T-cell (primary cell): Measurements from ENCODE around the gene TAPBP. TPM values are rescaled to one million over a fixed set of nuclear protein-coding genes. Genes with fewer than 3 reads are reported as not detected.
A peak's percentile ranks its signal among the peaks of the same experiment; 100 is the strongest.
"Not testable (repeated sequence)": the region's sequence is repeated elsewhere in the genome, so short reads cannot be mapped to it uniquely, and the experiment has no call there.

Experiments used
- ATAC-seq, 4 experiments: fragments of 200-7000 bp in 3 of 4; fragments of 150-1000 bp in 1 of 4; cut with Tn5 transposase; replicated peaks in 1 of 4; 1 replicate in 3 of 4; 2 replicates in 1 of 4; pipeline ENCODE4 v1.10.0; 2021; ENCODE audit warnings: moderate library complexity in 3 of 4, mild to moderate bottlenecking in 2 of 4, moderate number of reproducible peaks in 1 of 4
- CTCF ChIA-PET, 2 donors: fragments of 300-600 bp; sonication (Branson Sonifier 250); formaldehyde crosslinking; loops; one replicate each; lab custom pipeline; 2022; ENCODE audit warnings: antibody characterized with exemption in 2 of 2; lab: Charles Lee
- POLR2A ChIA-PET, 2 donors: fragments of 300-600 bp; sonication (Branson Sonifier 250); formaldehyde crosslinking; loops; one replicate each; lab custom pipeline; 2022; ENCODE audit warnings: antibody characterized with exemption in 2 of 2; lab: Charles Lee
- DNase-seq, 35 experiments: peaks; one replicate each; pipeline versions ENCODE4 v3.0.0 to v3.0.0-alpha.2; 2013 to 2023
- H3K27ac ChIP-seq: one replicate; pipeline ENCODE4 v1.5.1; 2013; ENCODE audit warnings: low read length
- H3K27me3 ChIP-seq, 2 experiments: replicated peaks in 1 of 2; 1 replicate in 1 of 2; 2 replicates in 1 of 2; pipeline versions ENCODE4 v1.6.1 to v1.7.0; 2013; ENCODE audit warnings: low read length in 1 of 2, mixed read lengths in 1 of 2; ENCODE audit not compliant: control insufficient read depth in 2 of 2, insufficient read depth in 2 of 2; ENCODE audit errors: extremely low read depth in 1 of 2
- H3K36me3 ChIP-seq, 2 donors: 1 replicate in 1 of 2; 2 replicates in 1 of 2; pipeline versions ENCODE4 v1.6.1 to v1.7.0; 2013; ENCODE audit warnings: low read length in 1 of 2; ENCODE audit not compliant: control insufficient read depth in 2 of 2, insufficient read depth in 1 of 2; ENCODE audit errors: extremely low read depth in 1 of 2
- H3K4me1 ChIP-seq, 2 experiments: 1 replicate in 1 of 2; 2 replicates in 1 of 2; pipeline versions ENCODE4 v1.6.1 to v1.7.0; 2013; ENCODE audit warnings: low read length in 2 of 2, mixed read lengths in 1 of 2; ENCODE audit not compliant: insufficient read depth in 2 of 2, control insufficient read depth in 1 of 2; ENCODE audit errors: extremely low read depth in 1 of 2
- H3K4me3 ChIP-seq, 2 donors: 1 replicate in 1 of 2; 2 replicates in 1 of 2; pipeline versions ENCODE4 v1.5.1 to v1.7.0; 2013; ENCODE audit warnings: mild to moderate bottlenecking in 2 of 2, low read length in 1 of 2, moderate library complexity in 1 of 2; ENCODE audit not compliant: control insufficient read depth in 1 of 2; ENCODE audit errors: extremely low read depth in 1 of 2
- H3K9me3 ChIP-seq: 2 replicates; pipeline ENCODE4 v1.7.0; 2013
- H3K27ac Mint-ChIP-seq, 2 donors: one replicate each; pipeline ENCODE4 v1.8.0; 2020 to 2021; ENCODE audit warnings: mild to moderate bottlenecking in 2 of 2, mixed read lengths in 2 of 2
- H3K27me3 Mint-ChIP-seq, 2 donors: one replicate each; pipeline ENCODE4 v1.8.0; 2021 to 2022; ENCODE audit warnings: mixed read lengths in 2 of 2
- H3K36me3 Mint-ChIP-seq: one replicate; pipeline ENCODE4 v1.8.0; 2021; ENCODE audit warnings: mixed read lengths
- H3K4me1 Mint-ChIP-seq, 3 donors: one replicate each; pipeline ENCODE4 v1.8.0; 2020 to 2022; ENCODE audit warnings: mixed read lengths in 3 of 3, mild to moderate bottlenecking in 1 of 3
- H3K4me3 Mint-ChIP-seq, 3 donors: one replicate each; pipeline ENCODE4 v1.8.0; 2020 to 2022; ENCODE audit warnings: mild to moderate bottlenecking in 3 of 3, mixed read lengths in 3 of 3, moderate library complexity in 3 of 3
- H3K9me3 Mint-ChIP-seq, 3 donors: one replicate each; pipeline ENCODE4 v1.8.0; 2020 to 2022; ENCODE audit warnings: mixed read lengths in 3 of 3
- WGBS: methylation state at CpG from one replicate; pipeline ENCODE4 v1.1.5; 2013; ENCODE audit warnings: missing lambda C conversion rate; ENCODE audit not compliant: insufficient coverage; 5-methylcytosine and 5-hydroxymethylcytosine counted together
- total RNA-seq, 35 experiments: library from RNA in 6 of 35; stranded (reverse) in 6 of 35; fragments of 120-200 nt in 1 of 35; gene quantifications; one replicate each; pipeline versions ENCODE4 v1.2.1 to v1.2.4 and lab custom pipeline; 2013 to 2026

The TAPBP gene
- total RNA-seq, 5 donors from 2014 or later (not counting 1 experiment from before 2014, with no cell fraction given), result 224 to 271 (median 254) TPM

GRCh38 chr6:33271117-33271467 lies 42.8 kb downstream of the TAPBP start:
- ChIA-PET POLR2A (interaction anchor here (0.5 to 1.5 kb wide), 7 partner anchors 17 to 299 kb away, joined by 3 to 6 read pairs (median 3); partner anchors contain the start of genes RING1 (in 1 of the 2) and WDR46 (in 1 of the 2)), CTCF (interaction anchor here in 1 of 2 donors (0.8 to 1.9 kb wide), 7 partner anchors 18 to 1409 kb away, joined by 3 to 16 read pairs (median 7); partner anchors contain the start of genes HLA-DMA, NEU1, PFDN6 and WDR46)
- 0% methylated on average over 3 of the region's 7 CpGs for WGBS
- Mint-ChIP-seq H3K27me3 (no peaks in the 10 kb centered on the region), H3K4me3 (peak overlapping the region; percentile 92 to 98 (median 94)), H3K4me1 (peaks cover 49 to 62% (median 54%) of the 10 kb centered on the region in 3 donors), H3K9me3 (no peaks in the 10 kb centered on the region), H3K27ac (peak overlapping the region; percentile 98 to 99), H3K36me3 (peaks cover 55% of the 10 kb centered on the region)
- Histone ChIP-seq H3K9me3 (no peaks in the 10 kb centered on the region), H3K27me3 (no peaks in the 10 kb centered on the region), H3K36me3 (peaks cover 19 to 69% of the 10 kb centered on the region in 2 donors), H3K4me3 (peak overlapping the region; percentile 70 to 73), H3K4me1 (peaks cover 31 to 53% of the 10 kb centered on the region in 2 experiments), H3K27ac (peak overlapping the region; percentile 85)
- ATAC-seq, result peak in 1 of 4 experiments; percentile 28
- no peak for DNase-seq

GRCh38 chr6:33264015-33264414 lies 49.9 kb downstream of the TAPBP start:
- H3K27me3 Mint-ChIP-seq, result no peaks in the 10 kb centered on the region
- no peak for ATAC-seq

GRCh38 chr6:33262490-33262889 lies 51.4 kb downstream of the TAPBP start:
- H3K4me3 ChIP-seq, H3K27ac Mint-ChIP-seq, H3K9me3 Mint-ChIP-seq, CTCF ChIA-PET, H3K27ac ChIP-seq, DNase-seq, H3K4me1 Mint-ChIP-seq, POLR2A ChIA-PET, H3K27me3 Mint-ChIP-seq, H3K27me3 ChIP-seq, H3K4me3 Mint-ChIP-seq, ATAC-seq, H3K4me1 ChIP-seq, H3K9me3 ChIP-seq: not testable (repeated sequence)
- H3K36me3 ChIP-seq, result peaks cover 35 to 60% of the 10 kb centered on the region in 2 donors
- 100% methylated on average over 3 of the region's 3 CpGs for WGBS
- H3K36me3 Mint-ChIP-seq, result peaks cover 49% of the 10 kb centered on the region

More at GRCh38 chr6:33264015-33264414, 49.9 kb downstream of the TAPBP start:
- POLR2A ChIA-PET, result no interaction called here
- H3K4me3 Mint-ChIP-seq, result no peak overlapping the region
- H3K27me3 ChIP-seq, result no peaks in the 10 kb centered on the region
- no peak overlapping the region for H3K27ac ChIP-seq
- no peaks in the 10 kb centered on the region for H3K9me3 Mint-ChIP-seq
- H3K4me3 ChIP-seq, result no peak overlapping the region
- H3K4me1 Mint-ChIP-seq, result peaks cover 0 to 4% (median 2%) of the 10 kb centered on the region in 3 donors
- H3K36me3 Mint-ChIP-seq, result peaks cover 59% of the 10 kb centered on the region
- no peak for DNase-seq
- H3K9me3 ChIP-seq, result no peaks in the 10 kb centered on the region
- CTCF ChIA-PET, result no interaction called here
- H3K4me1 ChIP-seq, result no peaks in the 10 kb centered on the region
- WGBS, result 100% methylated on average over 1 of the region's 7 CpGs
- H3K36me3 ChIP-seq, result peaks cover 41 to 73% of the 10 kb centered on the region in 2 donors
- no peak overlapping the region for H3K27ac Mint-ChIP-seq

- no peak overlapping the region for H3K27ac Mint-ChIP-seq
- Histone ChIP-seq H3K4me1 (no peaks in the 10 kb centered on the region), H3K4me3 (no peak overlapping the region), H3K9me3 (no peaks in the 10 kb centered on the region), H3K27me3 (no peaks in the 10 kb centered on the region), H3K36me3 (peaks cover 14 to 31% of the 10 kb centered on the region in 2 donors), H3K27ac (no peak overlapping the region)
- WGBS, result 100% methylated on average over 1 of the region's 5 CpGs
- no peaks in the 10 kb centered on the region for H3K27me3 Mint-ChIP-seq
- H3K9me3 Mint-ChIP-seq, result no peaks in the 10 kb centered on the region
- H3K4me3 Mint-ChIP-seq, result no peak overlapping the region
- peaks cover 32% of the 10 kb centered on the region for H3K36me3 Mint-ChIP-seq
- ATAC-seq, result no peak
- POLR2A ChIA-PET, result no interaction called here
- CTCF ChIA-PET, result no interaction called here
- no peak for DNase-seq
- peaks cover 0 to 4% (median 0%) of the 10 kb centered on the region in 3 donors for H3K4me1 Mint-ChIP-seq
Observed at GRCh38 chr6:33259032-33259431, 54.8 kb downstream of the TAPBP start.

GRCh38 chr6:33254591-33254990 lies 59.3 kb downstream of the TAPBP start:
- no peak overlapping the region for H3K27ac Mint-ChIP-seq
- Histone ChIP-seq H3K4me3 (no peak overlapping the region), H3K27me3 (no peaks in the 10 kb centered on the region), H3K4me1 (peaks cover 7 to 14% of the 10 kb centered on the region in 2 experiments), H3K36me3 (peaks cover 0 to 22% of the 10 kb centered on the region in 2 donors), H3K9me3 (no peaks in the 10 kb centered on the region), H3K27ac (no peak overlapping the region)
- ChIA-PET POLR2A (no interaction called here), CTCF (interaction anchor here in 1 of 2 donors (0.7 kb wide), 1 partner anchor 135 kb away, joined by 4 read pairs; no protein-coding TSS in a partner anchor)
- WGBS, result no CpG with 5 or more reads among the region's 4 CpGs
- no peak overlapping the region for H3K4me3 Mint-ChIP-seq
- H3K9me3 Mint-ChIP-seq, result no peaks in the 10 kb centered on the region
- DNase-seq, result no peak
- H3K4me1 Mint-ChIP-seq, result peaks cover 22 to 23% (median 23%) of the 10 kb centered on the region in 3 donors
- peaks cover 14% of the 10 kb centered on the region for H3K36me3 Mint-ChIP-seq
- ATAC-seq, result no peak
- H3K27me3 Mint-ChIP-seq, result no peaks in the 10 kb centered on the region

- Mint-ChIP-seq H3K27me3 (no peaks in the 10 kb centered on the region), H3K9me3 (no peaks in the 10 kb centered on the region), H3K4me1 (peaks cover 38 to 39% (median 38%) of the 10 kb centered on the region in 3 donors), H3K36me3 (peaks cover 5% of the 10 kb centered on the region), H3K27ac (no peak overlapping the region), H3K4me3 (no peak overlapping the region)
- ChIA-PET POLR2A (interaction anchor here in 1 of 2 donors (0.7 kb wide), 1 partner anchor 309 kb away, joined by 9 read pairs; no protein-coding TSS in a partner anchor), CTCF (interaction anchor here in 1 of 2 donors (0.7 kb wide), 1 partner anchor 88 kb away, joined by 3 read pairs; no protein-coding TSS in a partner anchor)
- Histone ChIP-seq H3K9me3 (no peaks in the 10 kb centered on the region), H3K36me3 (peaks cover 0 to 19% of the 10 kb centered on the region in 2 donors), H3K27ac (no peak overlapping the region), H3K27me3 (no peaks in the 10 kb centered on the region), H3K4me1 (peaks cover 19 to 30% of the 10 kb centered on the region in 2 experiments), H3K4me3 (no peak overlapping the region)
- DNase-seq (no peak), ATAC-seq (no peak)
Observed at GRCh38 chr6:33252759-33253158, 61.1 kb downstream of the TAPBP start.
